PC-9 (cell line): ENCODE measurements around the gene MATN1. TPM values are rescaled to one million over a fixed set of nuclear protein-coding genes. Genes with fewer than 3 reads are reported as not detected.
"Not testable (repeated sequence)": the region's sequence is repeated elsewhere in the genome, so short reads cannot be mapped to it uniquely, and the experiment has no call there.

ENCODE experiments used
- BruUV-seq: library from RNA; stranded (reverse); fragments of 400-500 nt; replicated peaks from 2 replicates; lab custom pipeline; 2021; lab: Mats Ljungman, UMichigan
- CTCF ChIA-PET: fragments of 300-600 bp; sonication (Branson Sonifier 250); formaldehyde crosslinking; loops from one replicate; lab custom pipeline; 2022; ENCODE audit warnings: antibody characterized with exemption; lab: Charles Lee
- POLR2A ChIA-PET: fragments of 300-600 bp; sonication (Branson Sonifier 250); formaldehyde crosslinking; loops from one replicate; lab custom pipeline; 2022; ENCODE audit warnings: antibody characterized with exemption; ENCODE audit not compliant: unreplicated experiment; lab: Charles Lee
- DNase-seq, 2 experiments: peaks; one replicate each; pipeline versions ENCODE4 v3.0.0 to v3.0.0-alpha.2; 2015 to 2022; ENCODE audit warnings: mixed read lengths in 1 of 2
- H2AFZ ChIP-seq: fragments of 200-600 bp; sonication (generic); 2 replicates; pipeline ENCODE4 v1.8.1; 2017; ENCODE audit warnings: antibody characterized with exemption
- H3F3A ChIP-seq: fragments of 200-600 bp; sonication (generic); 2 replicates; pipeline ENCODE4 v1.8.1; 2017; ENCODE audit warnings: antibody characterized with exemption, mild to moderate bottlenecking, low read depth; ENCODE audit not compliant: insufficient read depth
- H3K27ac ChIP-seq: fragments of 200-600 bp; sonication (generic); 2 replicates; pipeline ENCODE4 v1.6.1; 2016; ENCODE audit warnings: mixed run types
- H3K27me3 ChIP-seq: fragments of 200-600 bp; sonication (generic); 2 replicates; pipeline ENCODE4 v1.6.1; 2016; ENCODE audit warnings: low read depth, mixed run types; ENCODE audit not compliant: insufficient read depth
- H3K36me3 ChIP-seq: fragments of 200-600 bp; sonication (generic); 2 replicates; pipeline ENCODE4 v1.6.1; 2016; ENCODE audit warnings: low read depth, mixed run types
- H3K4me1 ChIP-seq: fragments of 200-600 bp; sonication (generic); replicated peaks from 2 replicates; pipeline ENCODE4 v1.6.1; 2016; ENCODE audit warnings: mixed run types; ENCODE audit not compliant: insufficient read depth
- H3K4me2 ChIP-seq: fragments of 200-600 bp; sonication (generic); 2 replicates; pipeline ENCODE4 v1.6.1; 2017; ENCODE audit warnings: mixed run types
- H3K4me3 ChIP-seq: fragments of 200-600 bp; sonication (generic); 2 replicates; pipeline ENCODE4 v1.6.1; 2016; ENCODE audit warnings: mixed run types
- H3K79me2 ChIP-seq: fragments of 200-600 bp; sonication (generic); 2 replicates; pipeline ENCODE4 v1.6.1; 2017; ENCODE audit warnings: low read depth, mixed run types
- H3K9me2 ChIP-seq: fragments of 200-600 bp; sonication (generic); 2 replicates; pipeline ENCODE4 v1.8.1; 2017; ENCODE audit warnings: mild to moderate bottlenecking; ENCODE audit not compliant: insufficient read depth
- H3K9me3 ChIP-seq: fragments of 200-600 bp; sonication (generic); 2 replicates; pipeline ENCODE4 v1.8.1; 2016; ENCODE audit warnings: low read depth; ENCODE audit not compliant: insufficient read depth
- H4K20me1 ChIP-seq: fragments of 200-600 bp; sonication (generic); 2 replicates; pipeline ENCODE4 v1.8.1; 2017; ENCODE audit not compliant: insufficient read depth
- CTCF ChIP-seq: fragments of 200-600 bp; sonication (generic); conservative IDR thresholded peaks from 2 replicates; pipeline ENCODE4 v1.6.1; 2017; ENCODE audit warnings: mixed run types, antibody characterized with exemption, mild to moderate bottlenecking, moderate library complexity
- EZH2 ChIP-seq: fragments of 200-600 bp; sonication (generic); IDR thresholded peaks from 2 replicates; pipeline ENCODE4 v1.8.0; 2017; ENCODE audit warnings: antibody characterized with exemption, low read depth
- intact Hi-C: fragments of 100-400 bp; cut with micrococcal nuclease; formaldehyde crosslinking; loops from one replicate; pipeline ENCODE4 v1.10.0; 2022; ENCODE audit not compliant: unreplicated experiment
- total RNA-seq: library from RNA; stranded (reverse); gene quantifications from 2 replicates; pipeline ENCODE4 v1.2.3, GENCODE V29; 2021

Gene MATN1
- total RNA-seq, 1 experiment from 2014 or later: 0.37 TPM

- no peak overlapping the region for H3K27ac ChIP-seq
- CTCF ChIA-PET: no interaction called here
Observed at GRCh38 chr1:30688920-30689794, 34.2 kb downstream of the MATN1 start.

DNA sequence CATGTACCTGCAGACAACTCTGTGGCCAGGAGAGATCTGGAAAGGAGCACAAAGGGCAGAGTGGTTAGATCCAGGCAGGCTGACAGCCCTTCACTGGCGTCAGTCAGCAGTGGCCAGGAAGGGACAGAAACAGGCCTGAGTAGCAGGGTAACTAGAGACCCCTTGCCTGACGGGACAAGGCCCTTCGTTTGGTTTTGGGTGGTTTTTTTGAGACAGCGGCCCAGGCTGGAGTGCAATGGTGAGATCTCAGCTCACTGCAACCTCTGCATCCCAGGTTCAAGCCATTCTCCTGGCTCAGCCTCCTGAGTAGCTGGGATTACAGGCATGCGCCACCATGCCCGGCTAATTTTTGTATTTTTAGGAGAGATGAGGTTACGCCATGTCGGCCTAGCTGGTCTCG lies 34.9 kb downstream of the MATN1 start:
- H3K9me3 ChIP-seq: not testable (repeated sequence)

More at GRCh38 chr1:30688920-30689794, 34.2 kb downstream of the MATN1 start:
- Histone ChIP-seq H3K9me2 (no peaks in the 10 kb centered on the region), H3K27me3 (no peaks in the 10 kb centered on the region), H3K79me2 (no peaks in the 10 kb centered on the region), H3F3A (peaks cover 3% of the 10 kb centered on the region; the same call in 1 of the 2 replicates), H3K36me3 (no peaks in the 10 kb centered on the region), H3K4me3 (no peak overlapping the region), H3K4me1 (peaks cover 19% of the 10 kb centered on the region), H2AFZ (no peak overlapping the region), H3K4me2 (peak overlapping the region; percentile 46; the same call in 1 of the 2 replicates), H4K20me1 (no peaks in the 10 kb centered on the region), H3K9me3 (no peaks in the 10 kb centered on the region)
- TF ChIP-seq EZH2 (no peak), CTCF (no peak)
- DNase-seq: no peak
- no TSS peak for BruUV-seq
- intact Hi-C loops: no loop called here
- POLR2A ChIA-PET: no interaction called here

DNA sequence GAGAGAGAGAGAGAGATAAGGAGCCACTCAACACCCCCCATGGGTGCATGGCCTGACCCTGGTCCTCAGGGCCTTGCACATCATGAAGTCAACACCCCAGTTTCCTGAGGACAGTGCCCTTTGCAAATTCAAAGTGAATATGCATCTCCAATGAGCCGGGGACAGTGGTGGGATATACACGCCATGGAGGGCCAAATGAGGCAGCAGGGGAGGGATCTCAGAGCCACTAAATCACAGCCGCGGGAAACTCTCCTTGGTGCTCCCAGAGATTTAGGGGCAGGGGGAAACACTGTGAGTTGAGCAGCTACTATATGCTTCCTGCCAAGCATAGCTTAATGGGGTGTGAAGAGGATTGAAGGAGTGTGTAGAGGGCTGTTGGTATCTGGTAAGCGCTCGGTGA lies 35.5 kb downstream of the MATN1 start:
- Histone ChIP-seq H3K27me3 (no peaks in the 10 kb centered on the region), H3F3A (peaks cover 3% of the 10 kb centered on the region; the same call in 1 of the 2 replicates), H3K4me2 (no peak overlapping the region), H3K9me2 (no peaks in the 10 kb centered on the region), H2AFZ (no peak overlapping the region), H4K20me1 (no peaks in the 10 kb centered on the region), H3K4me3 (no peak overlapping the region), H3K36me3 (no peaks in the 10 kb centered on the region), H3K9me3 (no peaks in the 10 kb centered on the region), H3K4me1 (peaks cover 19% of the 10 kb centered on the region), H3K27ac (no peak overlapping the region), H3K79me2 (no peaks in the 10 kb centered on the region)
- intact Hi-C loops: no loop called here
- DNase-seq: no peak
- no TSS peak for BruUV-seq
- TF ChIP-seq CTCF (no peak), EZH2 (no peak)
- POLR2A ChIA-PET: no interaction called here
- CTCF ChIA-PET: no interaction called here

More for the DNA sequence above, 34.9 kb downstream of the MATN1 start:
- BruUV-seq, H3K4me3 ChIP-seq, CTCF ChIA-PET, H3K9me2 ChIP-seq, H3K36me3 ChIP-seq, H3K27me3 ChIP-seq, H3K79me2 ChIP-seq, intact Hi-C loops, H4K20me1 ChIP-seq, POLR2A ChIA-PET, H3K4me2 ChIP-seq, H2AFZ ChIP-seq, H3K27ac ChIP-seq, H3F3A ChIP-seq, DNase-seq: not testable (repeated sequence)
- peaks cover 19% of the 10 kb centered on the region for H3K4me1 ChIP-seq
